Mucosa of descending colon (tissue), 3 donors: Measurements from ENCODE around the gene TTC13. TPM values are rescaled to one million over a fixed set of nuclear protein-coding genes. Genes with fewer than 3 reads are reported as not detected.
A peak's percentile ranks its signal among the peaks of the same experiment; 100 is the strongest.

Source experiments
- ATAC-seq: fragments of 200-7000 bp; cut with Tn5 transposase; one replicate; pipeline ENCODE4 v1.9.1; 2020; ENCODE audit warnings: mild to moderate bottlenecking, moderate library complexity
- DNase-seq, 3 donors: peaks; one replicate each; pipeline ENCODE4 v3.0.0-alpha.2; 2020
- H3K36me3 ChIP-seq: fragments of 200-600 bp; one replicate; pipeline ENCODE4 v1.8.0; 2021; ENCODE audit warnings: low read depth, mild to moderate bottlenecking
- H3K4me1 ChIP-seq: fragments of 200-600 bp; one replicate; pipeline ENCODE4 v1.8.0; 2021; ENCODE audit warnings: low read depth, mild to moderate bottlenecking
- H3K4me3 ChIP-seq: fragments of 200-600 bp; one replicate; pipeline ENCODE4 v1.8.0; 2021; ENCODE audit warnings: mild to moderate bottlenecking
- H3K9me3 ChIP-seq: fragments of 200-600 bp; one replicate; pipeline ENCODE4 v1.8.0; 2021; ENCODE audit warnings: mild to moderate bottlenecking
- CTCF ChIP-seq: fragments of 200-600 bp; IDR thresholded peaks from one replicate; pipeline ENCODE4 v1.8.0; 2022; ENCODE audit warnings: antibody characterized with exemption, mild to moderate bottlenecking
- intact Hi-C, 2 donors: fragments of 100-400 bp; cut with DNase I in 1 of 2; cut with micrococcal nuclease in 1 of 2; formaldehyde crosslinking; loops; one replicate each; pipeline versions ENCODE4 v1.11.0 to v1.11.1; 2022; cut with DNase I, micrococcal nuclease
- total RNA-seq, 3 donors: library from RNA; stranded (reverse); fragmentation: NEBNext Ultra II Directional in 2 of 3; extraction: Animal tissue kit (Norgen Biotek cat#: 25700) in 2 of 3; gene quantifications; one replicate each; pipeline versions ENCODE4 v1.2.1 to v1.2.4, GENCODE V29; 2021 to 2023
- donor health status: DM: no; HTN: no; CAD: no; lungs with moderate emphysema.
- donor health status: DM: no; HTN: no; CAD: no.
- donor health status: DM: no; HTN: yes; CAD: no.

The TTC13 gene
- total RNA-seq, 3 donors from 2014 or later = 24.0 to 39.7 (median 28.4) TPM

GRCh38 chr1:230975636-230976035 lies 3.0 kb downstream of the TTC13 start:
- ATAC-seq = no peak
- Histone ChIP-seq H3K9me3 (no peaks in the 10 kb centered on the region), H3K36me3 (no peaks in the 10 kb centered on the region), H3K4me1 (peaks cover 12% of the 10 kb centered on the region), H3K4me3 (no peak overlapping the region)
- TF ChIP-seq CTCF = no peak
- no peak for DNase-seq
- intact Hi-C loops = no loop called here

- DNase-seq = peak in 1 of 3 donors; percentile 45
- no peaks in the 10 kb centered on the region for H3K4me1 ChIP-seq
- no peaks in the 10 kb centered on the region for H3K9me3 ChIP-seq
- intact Hi-C loops = no loop called here
- no peak overlapping the region for H3K4me3 ChIP-seq
- peak; percentile 59 for ATAC-seq
- TF ChIP-seq CTCF = no peak
- H3K36me3 ChIP-seq = no peaks in the 10 kb centered on the region
These were observed 5.8 kb downstream of the TTC13 start for GRCh38 chr1:230972855-230973271.

GRCh38 chr1:230971771-230972170 lies 6.9 kb downstream of the TTC13 start:
- no peak for TF ChIP-seq CTCF
- no peaks in the 10 kb centered on the region for H3K9me3 ChIP-seq
- no peaks in the 10 kb centered on the region for H3K36me3 ChIP-seq
- ATAC-seq = no peak
- no peak for DNase-seq
- H3K4me1 ChIP-seq = no peaks in the 10 kb centered on the region
- intact Hi-C loops = no loop called here
- H3K4me3 ChIP-seq = no peak overlapping the region

- H3K36me3 ChIP-seq = no peaks in the 10 kb centered on the region
- intact Hi-C loops = no loop called here
- no peak for TF ChIP-seq CTCF
- H3K9me3 ChIP-seq = no peaks in the 10 kb centered on the region
- no peak overlapping the region for H3K4me3 ChIP-seq
- no peak for DNase-seq
- no peak for ATAC-seq
- H3K4me1 ChIP-seq = no peaks in the 10 kb centered on the region
These were observed 8.2 kb downstream of the TTC13 start for GRCh38 chr1:230970432-230970831.

- intact Hi-C loops = no loop called here
- DNase-seq = no peak
- no peak overlapping the region for H3K4me3 ChIP-seq
- H3K9me3 ChIP-seq = no peaks in the 10 kb centered on the region
- H3K36me3 ChIP-seq = no peaks in the 10 kb centered on the region
- H3K4me1 ChIP-seq = no peaks in the 10 kb centered on the region
- ATAC-seq = no peak
- no peak for TF ChIP-seq CTCF
These were observed 12.2 kb downstream of the TTC13 start for GRCh38 chr1:230966358-230966873.

GRCh38 chr1:230965535-230965934 lies 13.1 kb downstream of the TTC13 start:
- TF ChIP-seq CTCF = no peak
- H3K9me3 ChIP-seq = no peaks in the 10 kb centered on the region
- H3K4me3 ChIP-seq = no peak overlapping the region
- no peak for ATAC-seq
- H3K4me1 ChIP-seq = no peaks in the 10 kb centered on the region
- no peak for DNase-seq
- no peaks in the 10 kb centered on the region for H3K36me3 ChIP-seq
- intact Hi-C loops = no loop called here
